SK-N-SH (cell line): Measurements from ENCODE around the gene DNAJB1. TPM values are rescaled to one million over a fixed set of nuclear protein-coding genes. Genes with fewer than 3 reads are reported as not detected.

Experiments used
- CTCF ChIA-PET: fragments of 300-600, 350-600 bp; formaldehyde crosslinking; extraction: SDS; loops from one replicate; lab custom pipeline; 2021; lab: Yijun Ruan, JAX
- POLR2A ChIA-PET: fragments of 350-600 bp; sonication (Branson Sonifier 250); formaldehyde crosslinking; extraction: SDS; loops from one replicate; lab custom pipeline; 2020; ENCODE audit warnings: antibody characterized with exemption, inconsistent platforms; lab: Yijun Ruan, JAX
- DNase-seq: peaks from one replicate; pipeline ENCODE4 v3.0.0; 2012
- H2AFZ ChIP-seq: fragments of 200-600 bp; sonication (generic); 2 replicates; pipeline ENCODE4 v1.8.1; 2016; ENCODE audit warnings: antibody characterized with exemption, mild to moderate bottlenecking, low read depth
- H3F3A ChIP-seq: fragments of 200-600 bp; sonication (generic); replicated peaks from 2 replicates; pipeline ENCODE3; 2016; ENCODE audit warnings: antibody characterized with exemption, mild to moderate bottlenecking; ENCODE audit not compliant: insufficient read depth
- H3K27ac ChIP-seq, 2 experiments: fragments of 200-500 bp in 1 of 2; fragments of 200-600 bp in 1 of 2; sonication (Bioruptor generic) in 1 of 2; sonication (generic), shearing (Covaris generic) in 1 of 2; 2 replicates each; pipeline versions ENCODE4 v1.5.1 to v1.6.1; 2014 to 2016; ENCODE audit warnings: low read depth in 2 of 2, inconsistent platforms in 1 of 2, low read length in 1 of 2, mild to moderate bottlenecking in 1 of 2, mixed read lengths in 1 of 2
- H3K27me3 ChIP-seq: fragments of 200-600 bp; sonication (generic), shearing (Covaris generic); 2 replicates; pipeline ENCODE4 v1.6.1; 2016; ENCODE audit warnings: mixed run types; ENCODE audit not compliant: insufficient read depth
- H3K36me3 ChIP-seq, 2 experiments: fragments of 200-500 bp in 1 of 2; fragments of 200-600 bp in 1 of 2; sonication (Bioruptor generic) in 1 of 2; sonication (generic) in 1 of 2; replicated peaks in 1 of 2; 2 replicates each; pipeline versions ENCODE3 to v1.5.1; 2014 to 2016; ENCODE audit warnings: low read length in 1 of 2, mild to moderate bottlenecking in 1 of 2; ENCODE audit not compliant: insufficient read depth in 2 of 2, control insufficient read depth in 1 of 2
- H3K4me1 ChIP-seq, 2 experiments: fragments of 200-500 bp in 1 of 2; fragments of 200-600 bp in 1 of 2; sonication (Bioruptor generic) in 1 of 2; sonication (generic), shearing (Covaris generic) in 1 of 2; 2 replicates each; pipeline versions ENCODE4 v1.5.1 to v1.6.1; 2014 to 2016; ENCODE audit warnings: low read depth in 1 of 2, low read length in 1 of 2, mixed run types in 1 of 2; ENCODE audit not compliant: insufficient read depth in 2 of 2, control insufficient read depth in 1 of 2
- H3K4me2 ChIP-seq: fragments of 200-600 bp; sonication (generic), shearing (Covaris generic); 2 replicates; pipeline ENCODE4 v1.6.1; 2017; ENCODE audit warnings: mixed run types
- H3K4me3 ChIP-seq, 2 experiments: fragments of 200-500 bp in 1 of 2; fragments of 200-600 bp in 1 of 2; sonication (Bioruptor generic) in 1 of 2; sonication (generic), shearing (Covaris generic) in 1 of 2; 2 replicates each; pipeline versions ENCODE4 v1.5.1 to v1.8.1; 2014 to 2016; ENCODE audit warnings: low read depth in 2 of 2, inconsistent platforms in 1 of 2, low read length in 1 of 2, mild to moderate bottlenecking in 1 of 2, mixed read lengths in 1 of 2, moderate library complexity in 1 of 2
- H3K79me2 ChIP-seq: fragments of 200-600 bp; sonication (generic); 2 replicates; pipeline ENCODE4 v1.8.1; 2017; ENCODE audit warnings: mild to moderate bottlenecking; ENCODE audit not compliant: insufficient read depth
- H3K9ac ChIP-seq: fragments of 200-600 bp; sonication (generic); 2 replicates; pipeline ENCODE4 v1.6.1; 2017; ENCODE audit warnings: mixed run types
- H3K9me2 ChIP-seq: fragments of 200-600 bp; sonication (generic); 2 replicates; pipeline ENCODE4 v1.6.1; 2017; ENCODE audit warnings: mixed run types
- H3K9me3 ChIP-seq: fragments of 200-600 bp; sonication (generic); 2 replicates; pipeline ENCODE4 v1.6.1; 2017; ENCODE audit warnings: mixed run types, mild to moderate bottlenecking, moderate library complexity
- H4K20me1 ChIP-seq: fragments of 200-600 bp; sonication (generic); 2 replicates; pipeline ENCODE4 v1.6.1; 2017; ENCODE audit warnings: mild to moderate bottlenecking, mixed run types; ENCODE audit not compliant: insufficient read depth
- CHD2 ChIP-seq: fragments of 150-350 bp; IDR thresholded peaks from 2 replicates; pipeline ENCODE4 v1.6.1; 2018; ENCODE audit warnings: low read length; ENCODE audit not compliant: partially characterized antibody
- EZH2phosphoT487 ChIP-seq: fragments of 200-600 bp; sonication (generic); IDR thresholded peaks from 2 replicates; pipeline ENCODE4 v1.6.1; 2017; ENCODE audit warnings: low read depth, mixed run types, mild to moderate bottlenecking, antibody characterized with exemption, moderate library complexity, borderline replicate concordance
- FOSL2 ChIP-seq: IDR thresholded peaks from 2 replicates; pipeline ENCODE4 v1.4.0; 2012; ENCODE audit warnings: low read depth, mild to moderate bottlenecking, moderate library complexity, borderline replicate concordance
- GABPA ChIP-seq: IDR thresholded peaks from 2 replicates; pipeline ENCODE4 v1.4.0; 2012; ENCODE audit warnings: low read depth, mild to moderate bottlenecking
- NRF1 ChIP-seq: IDR thresholded peaks from 2 replicates; pipeline ENCODE4 v1.6.1; 2012; ENCODE audit warnings: low read depth, mild to moderate bottlenecking, low read length
- RAD21 ChIP-seq: IDR thresholded peaks from 2 replicates; pipeline ENCODE4 v1.6.1; 2012; ENCODE audit warnings: mild to moderate bottlenecking, low read length
- RXRA ChIP-seq: IDR thresholded peaks from 2 replicates; pipeline ENCODE4 v1.4.0; 2012; ENCODE audit warnings: low read depth, mild to moderate bottlenecking, borderline replicate concordance
- TEAD4 ChIP-seq: IDR thresholded peaks from 2 replicates; pipeline ENCODE4 v1.4.0; 2012; ENCODE audit warnings: mild to moderate bottlenecking, borderline replicate concordance; ENCODE audit not compliant: insufficient read depth
- USF1 ChIP-seq: IDR thresholded peaks from 2 replicates; pipeline ENCODE4 v1.4.0; 2012; ENCODE audit warnings: low read depth, borderline replicate concordance
- ZBTB33 ChIP-seq: IDR thresholded peaks from 2 replicates; pipeline ENCODE4 v1.4.0; 2012; ENCODE audit warnings: low read depth, borderline replicate concordance
- WGBS: methylation state at CpG from one replicate; pipeline ENCODE4 v1.1.6; 2017; ENCODE audit warnings: low lambda C conversion rate; 5-methylcytosine and 5-hydroxymethylcytosine counted together
- polyA plus RNA-seq, 3 experiments: library from polyadenylated mRNA; depleted of rRNA; stranded (reverse); fragments of >200 nt; gene quantifications; 2 replicates each; pipeline ENCODE4 v1.2.3, GENCODE V29; 2012
- TF ChIP-seq, protein P1 (sequence below): IDR thresholded peaks from 2 replicates; pipeline ENCODE4; 2012
- TF ChIP-seq, protein P2 (sequence below): fragments of 200-600 bp; sonication (generic); IDR thresholded peaks from 2 replicates; pipeline ENCODE4 v1.6.1; 2017; ENCODE audit warnings: antibody characterized with exemption, mild to moderate bottlenecking, moderate library complexity

DNAJB1 gene
- polyA plus RNA-seq, 1 of the 3 experiments (the other 2 are of a cell fraction): 103 TPM

GRCh38 chr19:14507704-14508542 is 10.3 kb downstream of the DNAJB1 start:
- Histone ChIP-seq H3K27me3 (no peaks in the 10 kb centered on the region), H2AFZ (no peak overlapping the region), H3K9me2 (no peaks in the 10 kb centered on the region), H3K79me2 (no peaks in the 10 kb centered on the region), H3K4me2 (no peak overlapping the region), H3K4me3 (no peak overlapping the region), H3K36me3 (no peaks in the 10 kb centered on the region), H4K20me1 (no peaks in the 10 kb centered on the region), H3K9me3 (no peaks in the 10 kb centered on the region), H3K4me1 (0 out of 4 replicates have a peak, but pooled peaks cover 0 to 3% of the 10 kb centered on the region in 2 experiments), H3K9ac (peak overlapping the region; percentile 12; the same call in 1 of the 2 replicates), H3F3A (peaks cover 49% of the 10 kb centered on the region), H3K27ac (peak overlapping the region in 1 of 2 experiments; percentile 80; a peak in 2 of 4 replicates)
- WGBS: 55% methylated on average over 10 of the region's 12 CpGs
- DNase-seq: no peak
- CTCF ChIA-PET: interaction anchor here (1.2 to 4.3 kb wide), 2 partner anchors 9 kb away, joined by 3 to 30 read pairs; partner anchors contain the start of gene DNAJB1
- POLR2A ChIA-PET: no interaction called here
- TF ChIP-seq EZH2phosphoT487 (no peak), RXRA (peak; percentile 65; the same call in 1 of the 2 replicates), CHD2 (no peak), FOSL2 (no peak), USF1 (no peak)
- TF ChIP-seq, protein P1, sequence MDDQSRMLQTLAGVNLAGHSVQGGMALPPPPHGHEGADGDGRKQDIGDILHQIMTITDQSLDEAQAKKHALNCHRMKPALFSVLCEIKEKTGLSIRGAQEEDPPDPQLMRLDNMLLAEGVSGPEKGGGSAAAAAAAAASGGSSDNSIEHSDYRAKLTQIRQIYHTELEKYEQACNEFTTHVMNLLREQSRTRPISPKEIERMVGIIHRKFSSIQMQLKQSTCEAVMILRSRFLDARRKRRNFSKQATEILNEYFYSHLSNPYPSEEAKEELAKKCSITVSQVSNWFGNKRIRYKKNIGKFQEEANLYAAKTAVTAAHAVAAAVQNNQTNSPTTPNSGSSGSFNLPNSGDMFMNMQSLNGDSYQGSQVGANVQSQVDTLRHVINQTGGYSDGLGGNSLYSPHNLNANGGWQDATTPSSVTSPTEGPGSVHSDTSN: peak; percentile 53

DNA sequence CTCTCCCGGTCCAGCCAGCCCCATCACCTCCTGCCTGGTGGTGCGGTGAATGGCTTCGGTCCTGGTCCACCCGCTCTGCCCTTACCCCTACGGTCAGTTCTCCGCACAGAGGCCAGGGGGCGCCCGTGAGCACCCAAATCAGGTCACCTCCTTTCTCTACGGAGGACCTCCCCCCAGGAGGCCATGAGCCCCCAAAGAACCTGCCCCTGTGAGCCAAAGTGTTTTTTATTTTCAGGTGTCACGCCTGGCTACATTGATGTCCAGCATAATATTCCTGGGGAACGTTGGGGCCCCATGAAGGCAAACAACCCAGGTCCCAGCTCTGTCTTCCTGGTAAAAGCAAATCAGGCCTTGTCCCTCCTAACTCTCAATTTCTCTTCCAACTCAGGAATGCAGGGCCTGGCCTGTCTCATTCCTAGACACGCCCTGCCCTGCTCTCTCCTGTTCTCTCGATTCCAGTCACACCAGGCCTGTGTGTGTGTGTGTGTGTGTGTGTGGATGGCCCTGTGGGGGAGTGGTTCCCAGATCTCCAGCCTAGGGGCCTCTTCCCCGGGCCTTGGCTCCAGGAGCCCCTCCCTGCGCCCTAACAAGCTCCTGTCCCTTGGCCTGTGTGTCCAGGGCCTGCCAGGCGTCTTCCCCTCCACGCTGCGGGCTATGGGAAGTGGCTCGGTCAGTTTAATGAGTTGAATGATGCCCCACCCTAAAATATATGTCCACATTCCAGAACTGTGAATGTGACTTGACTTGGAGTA is 12.5 kb downstream of the DNAJB1 start:
- H3K4me1 ChIP-seq: 0 out of 4 replicates have a peak, but pooled peaks cover 0 to 3% of the 10 kb centered on the region in 2 experiments
- no peaks in the 10 kb centered on the region for H3K9me2 ChIP-seq
- peak overlapping the region; percentile 76; the same call in 1 of the 2 replicates for H2AFZ ChIP-seq
- H3K27me3 ChIP-seq: no peaks in the 10 kb centered on the region
- H3K9ac ChIP-seq: peak overlapping the region; percentile 55
- peak overlapping the region in 1 of 2 experiments; percentile 23; a peak in 1 of 4 replicates for H3K4me3 ChIP-seq
- H3K36me3 ChIP-seq: no peaks in the 10 kb centered on the region
- WGBS: 58% methylated on average over 17 of the region's 19 CpGs
- H3F3A ChIP-seq: peaks cover 35% of the 10 kb centered on the region
- no peaks in the 10 kb centered on the region for H3K79me2 ChIP-seq
- peak overlapping the region; percentile 29 to 80; a peak in 3 of 4 replicates for H3K27ac ChIP-seq
- no peaks in the 10 kb centered on the region for H3K9me3 ChIP-seq
- ChIA-PET POLR2A (interaction anchor here (1.1 kb wide), 1 partner anchor 13 kb away, joined by 3 read pairs; the partner anchor contains the start of gene DNAJB1), CTCF (interaction anchor here (0.6 to 4.3 kb wide), 11 partner anchors 8 to 369 kb away, joined by 3 to 30 read pairs (median 3); partner anchors contain the start of genes DNAJB1 and GIPC1)
- TF ChIP-seq, protein P2, sequence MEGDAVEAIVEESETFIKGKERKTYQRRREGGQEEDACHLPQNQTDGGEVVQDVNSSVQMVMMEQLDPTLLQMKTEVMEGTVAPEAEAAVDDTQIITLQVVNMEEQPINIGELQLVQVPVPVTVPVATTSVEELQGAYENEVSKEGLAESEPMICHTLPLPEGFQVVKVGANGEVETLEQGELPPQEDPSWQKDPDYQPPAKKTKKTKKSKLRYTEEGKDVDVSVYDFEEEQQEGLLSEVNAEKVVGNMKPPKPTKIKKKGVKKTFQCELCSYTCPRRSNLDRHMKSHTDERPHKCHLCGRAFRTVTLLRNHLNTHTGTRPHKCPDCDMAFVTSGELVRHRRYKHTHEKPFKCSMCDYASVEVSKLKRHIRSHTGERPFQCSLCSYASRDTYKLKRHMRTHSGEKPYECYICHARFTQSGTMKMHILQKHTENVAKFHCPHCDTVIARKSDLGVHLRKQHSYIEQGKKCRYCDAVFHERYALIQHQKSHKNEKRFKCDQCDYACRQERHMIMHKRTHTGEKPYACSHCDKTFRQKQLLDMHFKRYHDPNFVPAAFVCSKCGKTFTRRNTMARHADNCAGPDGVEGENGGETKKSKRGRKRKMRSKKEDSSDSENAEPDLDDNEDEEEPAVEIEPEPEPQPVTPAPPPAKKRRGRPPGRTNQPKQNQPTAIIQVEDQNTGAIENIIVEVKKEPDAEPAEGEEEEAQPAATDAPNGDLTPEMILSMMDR: peak; percentile 78
- TF ChIP-seq, protein P1: no peak
- no peak for TF ChIP-seq NRF1
- TF ChIP-seq TEAD4: no peak
- TF ChIP-seq ZBTB33: no peak
- TF ChIP-seq FOSL2: no peak
- no peak for TF ChIP-seq GABPA
- peak; percentile 20; the same call in 1 of the 2 replicates for TF ChIP-seq RAD21
- TF ChIP-seq RXRA: no peak
- TF ChIP-seq EZH2phosphoT487: no peak
- H3K4me2 ChIP-seq: no peak overlapping the region
- peak; percentile 78 for DNase-seq
- no peaks in the 10 kb centered on the region for H4K20me1 ChIP-seq
